BLaER1 (cell line): ENCODE results near the gene DOK3.
A peak's percentile ranks its signal among the peaks of the same experiment; 100 is the strongest.

Experiments
- H3K27ac ChIP-seq: shearing (Covaris generic); formaldehyde crosslinking; 2 replicates; pipeline ENCODE4 v1.8.1; 2022
- H3K27me3 ChIP-seq: shearing (Covaris generic); formaldehyde crosslinking; 2 replicates; pipeline ENCODE4 v1.8.1; 2022
- H3K36me3 ChIP-seq: shearing (Covaris generic); formaldehyde crosslinking; 2 replicates; pipeline ENCODE4 v1.8.1; 2022
- H3K4me1 ChIP-seq: shearing (Covaris generic); formaldehyde crosslinking; 2 replicates; pipeline ENCODE4 v1.8.1; 2022
- H3K4me2 ChIP-seq: shearing (Covaris generic); formaldehyde crosslinking; 2 replicates; pipeline ENCODE4 v1.8.1; 2022
- H3K4me3 ChIP-seq: shearing (Covaris generic); formaldehyde crosslinking; 2 replicates; pipeline ENCODE4 v1.8.1; 2022
- H3K9ac ChIP-seq: shearing (Covaris generic); formaldehyde crosslinking; 2 replicates; pipeline ENCODE4 v1.8.1; 2022
- H3K9me3 ChIP-seq: shearing (Covaris generic); formaldehyde crosslinking; 2 replicates; pipeline ENCODE4 v1.8.1; 2022
- H4K20me1 ChIP-seq: shearing (Covaris generic); formaldehyde crosslinking; 2 replicates; pipeline ENCODE4 v1.8.1; 2022
- Cebpa-rat ChIP-seq: shearing (Covaris generic); IDR thresholded peaks from 2 replicates; pipeline ENCODE4 v1.8.1; 2022

DOK3 gene

DNA sequence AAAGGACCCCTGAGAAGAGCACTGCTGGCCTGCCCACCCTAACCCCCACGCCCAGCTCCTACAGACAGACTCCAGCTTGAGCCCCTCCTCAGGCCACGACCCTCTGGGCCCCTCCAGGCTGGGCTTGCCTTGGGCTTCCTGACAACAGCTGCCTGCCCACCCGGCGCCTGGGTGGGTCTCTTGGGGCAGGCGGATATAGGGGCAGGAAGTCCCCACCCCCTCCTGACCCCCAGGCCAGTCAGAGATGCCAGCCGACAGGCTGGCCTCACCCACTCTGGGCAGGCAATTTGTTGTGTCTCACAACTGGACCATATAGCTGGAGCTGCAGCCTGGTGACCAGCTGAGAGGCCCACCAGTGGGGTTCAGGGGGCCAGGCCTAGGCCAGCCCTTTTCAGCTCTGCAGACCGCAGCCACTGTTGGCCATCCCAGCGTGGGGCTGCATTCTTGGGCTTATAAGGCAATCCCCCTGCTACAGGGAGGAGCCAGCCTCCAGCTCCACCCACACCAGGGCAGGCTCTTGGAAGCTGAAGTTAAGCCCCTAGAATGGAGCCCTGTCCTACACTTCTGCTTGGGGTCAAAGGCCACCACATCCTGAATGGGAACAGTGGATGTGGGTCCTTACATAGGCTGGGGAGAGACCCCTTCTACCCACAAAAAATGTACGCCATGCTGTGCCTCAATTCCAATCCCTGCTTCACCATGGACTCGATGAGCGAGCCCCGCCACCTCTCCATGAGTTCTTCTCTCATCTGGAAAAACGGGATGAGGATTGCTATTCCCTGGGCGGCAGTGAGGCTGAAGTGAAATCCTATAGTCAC, 14.2 kb downstream of the DOK3 start:
- H3K4me2 ChIP-seq = peak overlapping the region; percentile 98
- H3K27me3 ChIP-seq = no peaks in the 10 kb centered on the region
- peak overlapping the region; percentile 85 for H3K9ac ChIP-seq
- peaks cover 32% of the 10 kb centered on the region for H3K36me3 ChIP-seq
- peak overlapping the region; percentile 84 for H3K27ac ChIP-seq
- TF ChIP-seq Cebpa-rat = no peak
- H3K4me1 ChIP-seq = peaks cover 86% of the 10 kb centered on the region
- peaks cover 61% of the 10 kb centered on the region for H4K20me1 ChIP-seq
- H3K4me3 ChIP-seq = peak overlapping the region; percentile 85
- H3K9me3 ChIP-seq = no peaks in the 10 kb centered on the region

DNA sequence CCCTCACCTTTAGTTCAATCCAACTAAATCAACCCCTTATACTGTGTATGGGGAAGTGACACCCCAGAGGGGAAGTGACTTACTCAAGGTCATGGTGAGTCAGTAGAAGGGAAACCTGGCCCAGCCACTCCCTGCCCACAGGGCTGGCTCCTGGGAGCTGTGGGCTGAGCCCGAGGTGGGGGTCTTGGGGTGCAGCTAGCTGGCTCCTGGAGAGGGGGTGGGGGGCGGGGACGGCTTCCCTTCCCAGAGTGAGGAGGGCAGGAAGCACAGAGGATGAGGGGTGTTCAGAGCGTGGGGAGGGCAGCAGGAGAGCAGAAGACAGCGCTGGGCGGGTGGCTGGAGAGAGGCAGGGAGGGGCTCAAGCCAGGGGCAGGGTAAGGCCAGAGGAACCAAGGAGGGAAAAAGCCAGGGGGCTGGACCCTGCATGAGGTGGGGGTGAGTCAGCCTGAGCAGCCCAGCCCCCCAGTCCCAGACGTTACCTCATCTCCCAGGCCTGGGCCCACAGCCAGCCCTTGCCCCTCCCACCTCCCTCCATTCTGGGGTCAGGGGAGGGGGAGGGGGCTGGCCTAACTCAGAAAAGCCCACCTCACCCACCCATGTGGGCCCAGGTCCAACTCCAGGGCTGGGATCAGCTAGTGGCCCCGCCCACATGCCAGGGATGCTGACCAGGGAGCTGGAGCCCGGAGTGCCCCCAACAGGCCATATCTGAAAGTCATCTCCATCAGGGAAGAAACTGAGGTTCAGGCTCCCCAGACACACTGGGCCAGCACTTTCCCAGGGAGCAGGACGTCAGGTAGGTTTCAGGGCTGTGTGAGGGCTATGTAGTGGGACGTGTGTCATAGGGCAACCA, 15.1 kb downstream of the DOK3 start:
- H3K9ac ChIP-seq = peak overlapping the region; percentile 85
- H3K4me3 ChIP-seq = peak overlapping the region; percentile 85
- TF ChIP-seq Cebpa-rat = no peak
- H3K27ac ChIP-seq = peak overlapping the region; percentile 84
- H3K27me3 ChIP-seq = no peaks in the 10 kb centered on the region
- H3K4me2 ChIP-seq = peak overlapping the region; percentile 98
- H3K4me1 ChIP-seq = peaks cover 86% of the 10 kb centered on the region
- H4K20me1 ChIP-seq = peaks cover 69% of the 10 kb centered on the region
- H3K9me3 ChIP-seq = no peaks in the 10 kb centered on the region
- peaks cover 34% of the 10 kb centered on the region for H3K36me3 ChIP-seq

DNA sequence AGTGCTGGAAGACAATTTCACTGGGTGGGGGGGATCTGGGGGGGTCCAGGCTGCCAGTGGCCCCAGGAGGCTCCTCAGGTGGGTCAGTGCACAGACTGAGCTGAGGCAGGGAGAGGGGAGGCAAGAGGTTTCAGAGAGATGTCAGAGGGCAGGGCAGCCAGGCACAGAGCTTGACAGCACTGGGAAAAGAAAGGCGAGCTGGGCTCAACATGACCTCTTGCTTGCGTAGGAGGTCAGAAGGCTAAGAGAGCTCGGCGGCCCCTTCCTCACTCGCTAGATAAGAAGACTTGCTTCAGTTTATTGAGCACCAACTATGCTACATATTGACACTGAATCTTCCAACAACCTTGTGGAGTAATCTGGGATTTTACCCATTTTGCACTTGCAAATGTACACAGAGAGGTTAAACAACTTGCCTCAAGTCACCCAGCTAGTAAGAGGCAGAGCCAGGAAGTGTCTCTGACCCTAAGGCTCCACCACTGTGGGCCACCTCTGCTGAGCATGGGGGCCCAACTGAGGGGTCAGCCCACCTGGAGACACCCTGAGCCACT, 15.8 kb downstream of the DOK3 start:
- Histone ChIP-seq H3K27me3 (no peaks in the 10 kb centered on the region), H3K4me2 (peak overlapping the region; percentile 98), H3K9ac (0 out of 2 replicates have a peak overlapping the region, but pooled peaks have one; percentile 14), H4K20me1 (peaks cover 76% of the 10 kb centered on the region), H3K27ac (peak overlapping the region; percentile 84), H3K4me1 (peaks cover 86% of the 10 kb centered on the region), H3K9me3 (no peaks in the 10 kb centered on the region), H3K36me3 (peaks cover 41% of the 10 kb centered on the region), H3K4me3 (no peak overlapping the region)
- TF ChIP-seq Cebpa-rat = no peak

DNA sequence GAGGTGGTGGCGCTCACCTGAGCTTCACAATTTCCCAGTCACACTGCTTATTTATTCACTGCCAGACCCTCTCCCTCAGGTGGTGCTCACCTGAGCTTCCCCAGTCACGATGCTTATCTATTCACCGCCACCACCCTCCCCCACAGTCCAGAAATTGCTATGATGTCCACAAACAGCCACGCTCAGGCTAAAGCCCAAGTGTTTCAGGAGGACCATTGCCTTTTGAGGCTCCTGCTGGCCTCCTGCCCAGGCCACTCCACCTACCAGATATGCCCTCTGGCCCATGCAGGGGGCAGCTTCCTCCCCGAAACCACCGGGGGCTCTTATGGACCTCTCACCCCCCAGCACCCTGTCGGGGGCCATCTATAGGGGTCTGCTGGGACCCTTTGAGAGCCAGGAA, 16.8 kb downstream of the DOK3 start:
- peaks cover 50% of the 10 kb centered on the region for H3K36me3 ChIP-seq
- TF ChIP-seq Cebpa-rat = no peak
- peak overlapping the region; percentile 84 for H3K27ac ChIP-seq

DNA sequence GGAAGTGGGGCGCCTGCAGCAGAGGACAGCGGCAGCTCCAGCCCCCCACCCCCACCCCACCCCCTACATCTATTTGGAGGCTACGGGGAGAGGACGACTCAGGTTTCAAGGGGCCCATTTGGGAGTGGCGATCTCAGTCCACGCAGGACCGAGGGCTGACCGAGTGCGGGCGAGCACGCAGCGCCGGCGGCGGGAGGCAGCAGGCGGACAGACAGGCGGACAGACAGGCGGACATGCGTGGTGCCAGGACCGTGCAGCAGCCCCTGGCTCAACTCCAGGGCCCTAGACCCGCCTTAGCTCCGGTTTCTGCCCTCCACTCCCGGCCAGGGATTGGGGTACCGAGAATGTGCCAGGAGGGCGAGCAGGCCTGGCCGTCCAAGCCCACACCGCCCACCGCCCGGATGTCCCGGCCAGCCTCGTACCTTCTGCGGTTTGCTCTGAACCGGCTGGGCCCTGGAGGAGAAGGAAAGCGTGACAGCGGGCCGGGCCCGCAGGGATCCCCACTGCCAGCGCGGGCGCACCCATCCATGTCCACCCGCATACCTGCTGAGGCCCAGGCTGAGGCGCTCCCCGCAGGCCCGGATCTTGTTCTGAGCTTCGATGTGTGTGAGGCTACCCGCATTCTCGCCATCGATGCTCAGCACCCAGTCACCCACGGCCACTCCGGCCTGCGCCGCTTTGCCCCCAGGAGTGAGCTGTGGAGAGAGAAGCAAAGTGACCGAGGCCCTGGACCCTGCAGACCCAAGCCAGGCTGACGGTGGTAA, 17.5 kb downstream of the DOK3 start:
- TF ChIP-seq Cebpa-rat = no peak
- H3K36me3 ChIP-seq = peaks cover 57% of the 10 kb centered on the region
- H3K9me3 ChIP-seq = no peaks in the 10 kb centered on the region
- H3K27me3 ChIP-seq = no peaks in the 10 kb centered on the region
- peak overlapping the region; percentile 84; the same call in 1 of the 2 replicates for H3K27ac ChIP-seq
- H3K4me1 ChIP-seq = peaks cover 84% of the 10 kb centered on the region
- H3K4me2 ChIP-seq = no peak overlapping the region
- H3K4me3 ChIP-seq = no peak overlapping the region
- H4K20me1 ChIP-seq = peaks cover 85% of the 10 kb centered on the region
- peak overlapping the region; percentile 14; the same call in 1 of the 2 replicates for H3K9ac ChIP-seq

More for the DNA sequence above, 16.8 kb downstream of the DOK3 start:
- Histone ChIP-seq H3K4me2 (no peak overlapping the region), H3K27me3 (no peaks in the 10 kb centered on the region), H3K4me1 (peaks cover 86% of the 10 kb centered on the region), H3K9ac (peak overlapping the region; percentile 14; the same call in 1 of the 2 replicates), H4K20me1 (peaks cover 82% of the 10 kb centered on the region), H3K4me3 (no peak overlapping the region), H3K9me3 (no peaks in the 10 kb centered on the region)

DNA sequence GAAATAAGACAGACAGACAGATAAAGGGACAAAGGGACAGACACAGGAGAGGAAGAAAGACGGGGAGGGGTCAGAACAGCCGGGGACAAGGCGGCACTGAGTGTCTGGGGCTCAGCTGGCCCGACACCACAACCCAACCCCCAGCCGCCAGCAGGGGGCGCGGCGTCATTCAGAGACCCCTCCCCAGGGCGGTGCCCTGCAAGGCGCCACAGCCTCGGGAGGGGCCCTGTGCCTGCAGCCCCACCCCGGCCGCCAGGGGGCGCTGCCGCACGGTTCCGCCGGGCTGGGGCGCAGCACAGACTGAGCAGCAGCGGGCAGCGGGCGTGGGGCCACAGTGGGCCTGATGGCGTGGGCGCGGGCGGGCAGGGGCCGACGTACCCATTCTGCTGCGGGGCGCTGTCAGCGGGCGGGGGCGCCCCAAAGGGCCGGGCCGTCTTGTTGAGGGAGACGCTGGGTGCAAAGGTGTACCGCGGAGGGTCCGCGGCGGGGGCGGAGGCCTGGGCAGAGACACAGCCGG, 18.1 kb downstream of the DOK3 start:
- Histone ChIP-seq H4K20me1 (peaks cover 79% of the 10 kb centered on the region), H3K9ac (peak overlapping the region; percentile 53; the same call in 1 of the 2 replicates), H3K36me3 (peaks cover 62% of the 10 kb centered on the region), H3K4me1 (peaks cover 83% of the 10 kb centered on the region), H3K4me2 (peak overlapping the region; percentile 82), H3K27me3 (no peaks in the 10 kb centered on the region), H3K27ac (peak overlapping the region; percentile 79), H3K4me3 (no peak overlapping the region), H3K9me3 (no peaks in the 10 kb centered on the region)
- TF ChIP-seq Cebpa-rat = no peak

DNA sequence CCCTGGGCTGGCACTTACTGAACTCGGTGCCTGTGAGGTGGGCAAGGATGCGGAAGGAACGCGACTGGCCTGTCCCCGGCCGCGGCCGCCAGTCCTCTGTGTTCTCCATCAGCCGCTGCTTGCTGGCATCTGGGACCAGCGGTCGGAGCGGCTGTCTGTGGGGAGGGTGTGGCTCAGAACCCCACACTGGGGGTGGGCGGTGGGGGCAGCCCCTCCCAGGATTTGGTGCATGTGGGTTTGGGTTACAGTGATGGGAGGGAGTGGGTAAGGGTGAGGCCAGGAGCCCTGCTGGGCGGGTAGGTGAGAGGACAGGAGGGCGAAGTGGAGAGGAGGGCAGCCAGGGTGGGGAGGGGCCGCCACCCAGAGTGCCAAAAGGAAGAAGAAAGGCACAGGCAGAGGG, 18.6 kb downstream of the DOK3 start:
- 0 out of 2 replicates have a peak overlapping the region, but pooled peaks have one; percentile 28 for H3K4me3 ChIP-seq
- no peak for TF ChIP-seq Cebpa-rat
- H3K9ac ChIP-seq = peak overlapping the region; percentile 53; the same call in 1 of the 2 replicates
- peaks cover 78% of the 10 kb centered on the region for H3K4me1 ChIP-seq
- H3K36me3 ChIP-seq = peaks cover 67% of the 10 kb centered on the region
- H3K27ac ChIP-seq = peak overlapping the region; percentile 79
- H3K27me3 ChIP-seq = no peaks in the 10 kb centered on the region
- H3K4me2 ChIP-seq = peak overlapping the region; percentile 82
- H3K9me3 ChIP-seq = no peaks in the 10 kb centered on the region
- peaks cover 74% of the 10 kb centered on the region for H4K20me1 ChIP-seq

DNA sequence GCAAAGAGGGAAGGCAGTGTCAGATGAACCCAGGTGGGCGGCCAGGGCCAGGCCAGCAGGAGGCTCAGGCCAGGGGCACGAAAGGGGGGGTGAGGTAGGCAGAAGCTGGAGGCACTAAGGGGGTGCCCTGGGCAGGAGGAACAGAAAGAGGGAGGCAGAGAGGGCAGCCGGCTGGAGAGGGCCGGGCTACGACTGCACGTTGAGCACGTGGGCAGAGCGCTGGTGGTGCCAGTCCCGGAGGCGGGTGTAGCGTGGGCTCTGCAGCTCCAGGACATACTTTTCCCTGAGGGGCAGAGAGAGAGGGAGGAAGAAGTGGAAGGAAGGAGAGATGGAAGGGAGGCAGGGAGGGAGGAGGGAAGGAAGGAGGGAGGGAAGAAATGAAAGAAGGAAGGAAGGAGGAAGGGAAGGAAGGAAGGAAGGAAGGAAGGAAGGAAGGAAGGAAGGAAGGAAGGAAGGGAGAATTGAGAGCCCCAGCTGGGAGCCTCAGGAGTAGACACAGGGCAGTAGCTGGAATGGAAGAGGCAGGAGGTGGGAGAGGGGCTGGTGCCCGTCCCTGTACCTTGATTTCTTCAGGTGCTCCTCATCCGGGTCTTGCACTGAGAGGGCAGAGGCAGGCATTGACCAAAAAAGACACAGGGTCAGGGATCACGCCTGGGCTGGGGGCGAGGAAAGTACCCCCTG, 19.2 kb downstream of the DOK3 start:
- H3K4me3 ChIP-seq = 0 out of 2 replicates have a peak overlapping the region, but pooled peaks have one; percentile 28
- peaks cover 74% of the 10 kb centered on the region for H3K4me1 ChIP-seq
- H3K36me3 ChIP-seq = peaks cover 72% of the 10 kb centered on the region
- H4K20me1 ChIP-seq = peaks cover 69% of the 10 kb centered on the region
- peak overlapping the region; percentile 53 for H3K9ac ChIP-seq
- no peaks in the 10 kb centered on the region for H3K9me3 ChIP-seq
- H3K27me3 ChIP-seq = no peaks in the 10 kb centered on the region
- H3K4me2 ChIP-seq = peak overlapping the region; percentile 82
- H3K27ac ChIP-seq = peak overlapping the region; percentile 79
- TF ChIP-seq Cebpa-rat = no peak
